ENCODE results near the gene DHX35.
A peak's percentile ranks its signal among the peaks of the same experiment; 100 is the strongest.

Gene DHX35

DNA sequence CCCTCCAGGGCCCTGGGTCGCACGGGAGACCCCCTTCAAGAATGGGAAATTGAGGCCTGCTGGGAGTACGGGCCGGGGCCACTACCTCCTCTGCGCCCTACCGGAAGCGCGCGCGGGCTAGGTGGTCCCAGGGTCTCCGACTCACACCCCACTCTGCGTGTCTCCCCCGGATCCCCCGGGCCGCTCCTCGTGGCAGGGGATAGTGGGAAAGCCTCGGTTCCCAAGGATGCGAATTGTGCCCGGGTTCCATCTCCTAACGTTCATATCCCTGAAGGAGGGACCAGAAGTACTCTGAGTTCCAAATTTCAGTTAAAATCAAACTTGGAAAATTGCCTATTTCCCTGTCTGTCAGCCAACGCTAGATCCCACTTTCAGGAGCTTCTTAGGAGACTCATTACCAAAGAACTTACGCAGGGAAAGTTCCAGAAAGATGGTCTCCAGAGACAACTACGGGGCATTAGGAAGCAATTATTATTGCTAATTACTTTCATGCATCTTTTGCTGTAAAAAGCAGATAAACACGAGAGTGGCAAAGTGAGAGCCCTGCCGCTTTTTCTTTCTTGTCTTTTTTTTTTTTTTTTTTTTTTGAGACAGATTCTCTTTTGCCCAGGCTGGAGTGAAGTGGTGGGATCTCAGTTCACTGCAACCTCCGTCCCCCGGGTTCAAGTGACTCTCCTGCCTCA is 35.1 kb upstream of the DHX35 start:
- Histone ChIP-seq H3K9ac (ENCODE audit: low read depth in 1 of 2, low read length in 2 of 2) (peak overlapping the region; percentile 56 to 81), H3K27me3 (ENCODE audit: control insufficient read depth in 2 of 2, insufficient read depth in 2 of 2, low read length in 2 of 2) (no peaks in the 10 kb centered on the region), H3K9me3 (ENCODE audit: control insufficient read depth in 2 of 2, low read length in 2 of 2) (no peaks in the 10 kb centered on the region), H3K4me3 (ENCODE audit: low read length in 2 of 2) (peak overlapping the region; percentile 73 to 74), H3K4me1 (ENCODE audit: control insufficient read depth in 2 of 2, insufficient read depth in 2 of 2, low read length in 2 of 2) (peaks cover 6 to 10% of the 10 kb centered on the region in 2 donors), H3K27ac (ENCODE audit: low read depth in 2 of 2, low read length in 2 of 2) (no peak overlapping the region), H3K36me3 (ENCODE audit: control insufficient read depth in 2 of 2, insufficient read depth in 2 of 2, low read length in 2 of 2) (no peaks in the 10 kb centered on the region)

GRCh38 chr20:38927902-38928578 is 34.1 kb upstream of the DHX35 start:
- no peaks in the 10 kb centered on the region for H3K36me3 ChIP-seq (ENCODE audit: control insufficient read depth in 2 of 2, insufficient read depth in 2 of 2, low read length in 2 of 2)
- peak overlapping the region in 1 of 2 donors; percentile 53 for H3K4me3 ChIP-seq (ENCODE audit: low read length in 2 of 2)
- H3K9ac ChIP-seq (ENCODE audit: low read depth in 1 of 2, low read length in 2 of 2), result no peak overlapping the region
- peaks cover 6 to 10% of the 10 kb centered on the region in 2 donors for H3K4me1 ChIP-seq (ENCODE audit: control insufficient read depth in 2 of 2, insufficient read depth in 2 of 2, low read length in 2 of 2)
- H3K9me3 ChIP-seq (ENCODE audit: control insufficient read depth in 2 of 2, low read length in 2 of 2), result no peaks in the 10 kb centered on the region
- no peak overlapping the region for H3K27ac ChIP-seq (ENCODE audit: low read depth in 2 of 2, low read length in 2 of 2)
- no peaks in the 10 kb centered on the region for H3K27me3 ChIP-seq (ENCODE audit: control insufficient read depth in 2 of 2, insufficient read depth in 2 of 2, low read length in 2 of 2)

DNA sequence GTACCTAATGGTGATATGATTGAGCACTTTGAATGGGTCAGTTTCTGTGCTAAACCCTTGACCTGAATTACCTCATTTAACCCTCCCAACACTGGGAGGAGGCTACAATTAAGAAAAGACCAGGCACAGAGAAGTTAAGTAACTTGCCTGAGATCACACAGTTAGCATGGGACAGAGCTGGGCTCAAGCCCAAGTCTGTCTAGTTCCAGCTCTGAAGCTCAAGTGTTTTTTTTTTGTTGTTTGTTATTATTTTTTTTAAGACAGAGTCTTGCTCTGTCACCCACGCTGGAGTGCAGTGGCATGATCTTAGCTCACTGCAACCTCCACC is 31.9 kb upstream of the DHX35 start:
- Histone ChIP-seq H3K27me3 (ENCODE audit: control insufficient read depth in 2 of 2, insufficient read depth in 2 of 2, low read length in 2 of 2) (no peaks in the 10 kb centered on the region), H3K27ac (ENCODE audit: low read depth in 2 of 2, low read length in 2 of 2) (no peak overlapping the region), H3K9me3 (ENCODE audit: control insufficient read depth in 2 of 2, low read length in 2 of 2) (no peaks in the 10 kb centered on the region), H3K4me1 (ENCODE audit: control insufficient read depth in 2 of 2, insufficient read depth in 2 of 2, low read length in 2 of 2) (peaks cover 6 to 10% of the 10 kb centered on the region in 2 donors), H3K9ac (ENCODE audit: low read depth in 1 of 2, low read length in 2 of 2) (no peak overlapping the region), H3K4me3 (ENCODE audit: low read length in 2 of 2) (no peak overlapping the region), H3K36me3 (ENCODE audit: control insufficient read depth in 2 of 2, insufficient read depth in 2 of 2, low read length in 2 of 2) (no peaks in the 10 kb centered on the region)

GRCh38 chr20:38931984-38932383 is 30.2 kb upstream of the DHX35 start:
- no peak overlapping the region for H3K27ac ChIP-seq (ENCODE audit: low read depth in 2 of 2, low read length in 2 of 2)
- H3K9ac ChIP-seq (ENCODE audit: low read depth in 1 of 2, low read length in 2 of 2), result no peak overlapping the region
- no peaks in the 10 kb centered on the region for H3K9me3 ChIP-seq (ENCODE audit: control insufficient read depth in 2 of 2, low read length in 2 of 2)
- no peak overlapping the region for H3K4me3 ChIP-seq (ENCODE audit: low read length in 2 of 2)
- no peaks in the 10 kb centered on the region for H3K27me3 ChIP-seq (ENCODE audit: control insufficient read depth in 2 of 2, insufficient read depth in 2 of 2, low read length in 2 of 2)
- H3K4me1 ChIP-seq (ENCODE audit: control insufficient read depth in 2 of 2, insufficient read depth in 2 of 2, low read length in 2 of 2), result peaks cover 2 to 6% of the 10 kb centered on the region in 2 donors
- no peaks in the 10 kb centered on the region for H3K36me3 ChIP-seq (ENCODE audit: control insufficient read depth in 2 of 2, insufficient read depth in 2 of 2, low read length in 2 of 2)

DNA sequence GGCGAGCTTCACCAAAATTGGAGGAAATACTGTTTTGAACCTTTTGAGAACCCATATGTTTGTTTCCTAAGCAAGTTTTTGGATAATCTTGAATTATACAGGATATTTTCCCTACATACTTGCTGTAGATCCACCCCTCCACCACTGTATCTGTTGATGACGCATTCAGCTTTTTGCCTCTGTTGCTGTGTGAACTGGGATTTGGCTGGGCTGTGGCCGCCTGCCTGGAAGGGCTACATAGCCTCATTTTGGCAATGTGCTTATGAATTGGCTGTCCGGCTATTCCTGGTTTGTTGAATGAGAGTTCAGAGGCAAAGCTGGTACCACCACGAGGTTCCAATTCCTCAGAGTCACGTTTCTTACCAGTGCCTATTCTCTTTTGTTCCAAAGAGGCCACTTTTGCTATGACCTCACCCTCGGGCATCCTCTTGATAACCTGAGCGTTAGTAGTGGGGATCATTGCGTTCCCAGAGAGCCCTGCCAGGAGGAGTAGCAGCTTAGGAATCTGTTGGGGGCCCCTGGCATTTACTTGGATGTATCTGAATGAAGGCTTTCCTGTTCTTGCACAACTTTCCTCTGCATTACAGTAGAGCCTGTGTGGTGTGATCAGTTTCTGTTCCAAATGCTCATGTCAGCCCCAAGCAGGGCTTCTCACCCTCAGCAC is 29.6 kb upstream of the DHX35 start:
- Histone ChIP-seq H3K9ac (ENCODE audit: low read depth in 1 of 2, low read length in 2 of 2) (no peak overlapping the region), H3K27me3 (ENCODE audit: control insufficient read depth in 2 of 2, insufficient read depth in 2 of 2, low read length in 2 of 2) (no peaks in the 10 kb centered on the region), H3K4me1 (ENCODE audit: control insufficient read depth in 2 of 2, insufficient read depth in 2 of 2, low read length in 2 of 2) (peaks cover 0 to 3% of the 10 kb centered on the region in 2 donors), H3K27ac (ENCODE audit: low read depth in 2 of 2, low read length in 2 of 2) (no peak overlapping the region), H3K4me3 (ENCODE audit: low read length in 2 of 2) (no peak overlapping the region), H3K9me3 (ENCODE audit: control insufficient read depth in 2 of 2, low read length in 2 of 2) (no peaks in the 10 kb centered on the region), H3K36me3 (ENCODE audit: control insufficient read depth in 2 of 2, insufficient read depth in 2 of 2, low read length in 2 of 2) (no peaks in the 10 kb centered on the region)

- Histone ChIP-seq H3K4me1 (ENCODE audit: control insufficient read depth in 2 of 2, insufficient read depth in 2 of 2, low read length in 2 of 2) (no peaks in the 10 kb centered on the region), H3K27me3 (ENCODE audit: control insufficient read depth in 2 of 2, insufficient read depth in 2 of 2, low read length in 2 of 2) (no peaks in the 10 kb centered on the region), H3K36me3 (ENCODE audit: control insufficient read depth in 2 of 2, insufficient read depth in 2 of 2, low read length in 2 of 2) (no peaks in the 10 kb centered on the region), H3K9me3 (ENCODE audit: control insufficient read depth in 2 of 2, low read length in 2 of 2) (no peaks in the 10 kb centered on the region), H3K4me3 (ENCODE audit: low read length in 2 of 2) (no peak overlapping the region), H3K27ac (ENCODE audit: low read depth in 2 of 2, low read length in 2 of 2) (no peak overlapping the region), H3K9ac (ENCODE audit: low read depth in 1 of 2, low read length in 2 of 2) (no peak overlapping the region)
Measured at GRCh38 chr20:38934530-38934929, 27.6 kb upstream of the DHX35 start.

DNA sequence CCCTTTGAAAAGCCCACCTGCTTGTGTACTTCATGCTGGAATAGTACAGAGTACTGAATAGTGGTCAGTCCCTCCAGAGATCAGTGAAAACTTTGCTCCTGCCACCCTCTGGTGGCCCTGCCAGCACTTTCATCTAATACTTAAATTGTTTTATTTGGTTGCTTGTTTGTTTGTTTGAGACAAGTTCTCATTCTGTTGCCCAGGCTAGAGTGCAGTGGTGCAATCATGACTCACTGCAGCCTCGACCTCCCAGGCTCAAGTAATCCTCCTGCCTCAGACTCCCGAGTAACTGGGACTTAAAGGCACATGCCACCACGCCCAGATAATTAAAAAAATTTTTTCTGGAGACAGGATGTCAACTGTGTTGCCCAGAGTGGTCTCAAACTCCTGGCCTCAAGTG is 26.9 kb upstream of the DHX35 start:
- no peaks in the 10 kb centered on the region for H3K4me1 ChIP-seq (ENCODE audit: control insufficient read depth in 2 of 2, insufficient read depth in 2 of 2, low read length in 2 of 2)
- no peaks in the 10 kb centered on the region for H3K9me3 ChIP-seq (ENCODE audit: control insufficient read depth in 2 of 2, low read length in 2 of 2)
- no peak overlapping the region for H3K9ac ChIP-seq (ENCODE audit: low read depth in 1 of 2, low read length in 2 of 2)
- H3K27ac ChIP-seq (ENCODE audit: low read depth in 2 of 2, low read length in 2 of 2), result no peak overlapping the region
- peaks cover 0 to 2% of the 10 kb centered on the region in 2 donors for H3K36me3 ChIP-seq (ENCODE audit: control insufficient read depth in 2 of 2, insufficient read depth in 2 of 2, low read length in 2 of 2)
- H3K4me3 ChIP-seq (ENCODE audit: low read length in 2 of 2), result no peak overlapping the region
- no peaks in the 10 kb centered on the region for H3K27me3 ChIP-seq (ENCODE audit: control insufficient read depth in 2 of 2, insufficient read depth in 2 of 2, low read length in 2 of 2)

DNA sequence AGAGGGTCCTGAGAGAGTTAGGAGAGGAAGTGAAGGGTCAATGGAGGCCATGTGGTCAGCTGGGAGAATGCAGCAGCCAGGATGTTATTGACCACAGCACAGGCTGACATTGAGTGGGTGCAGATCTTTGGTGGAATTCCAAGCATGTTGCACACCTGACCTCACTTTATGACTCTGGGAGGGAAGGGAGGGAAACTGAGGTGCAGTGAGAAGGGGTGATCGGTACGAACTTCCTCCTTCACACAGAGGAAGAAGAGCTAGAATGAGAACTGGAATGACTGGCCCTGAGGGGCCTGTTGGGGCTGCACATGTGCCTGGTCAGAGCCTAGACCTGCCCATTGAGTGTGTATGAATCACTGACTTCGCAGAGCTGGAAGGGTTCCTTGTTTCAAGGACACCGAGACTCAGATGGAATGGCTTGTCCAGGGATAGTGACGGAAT is 26.2 kb upstream of the DHX35 start:
- Histone ChIP-seq H3K9ac (ENCODE audit: low read depth in 1 of 2, low read length in 2 of 2) (no peak overlapping the region), H3K36me3 (ENCODE audit: control insufficient read depth in 2 of 2, insufficient read depth in 2 of 2, low read length in 2 of 2) (peaks cover 0 to 2% of the 10 kb centered on the region in 2 donors)

GRCh38 chr20:38937000-38937399 is 25.1 kb upstream of the DHX35 start:
- Histone ChIP-seq H3K4me3 (ENCODE audit: low read length in 2 of 2) (no peak overlapping the region), H3K36me3 (ENCODE audit: control insufficient read depth in 2 of 2, insufficient read depth in 2 of 2, low read length in 2 of 2) (peaks cover 0 to 2% of the 10 kb centered on the region in 2 donors), H3K27me3 (ENCODE audit: control insufficient read depth in 2 of 2, insufficient read depth in 2 of 2, low read length in 2 of 2) (no peaks in the 10 kb centered on the region), H3K27ac (ENCODE audit: low read depth in 2 of 2, low read length in 2 of 2) (no peak overlapping the region), H3K4me1 (ENCODE audit: control insufficient read depth in 2 of 2, insufficient read depth in 2 of 2, low read length in 2 of 2) (no peaks in the 10 kb centered on the region), H3K9ac (ENCODE audit: low read depth in 1 of 2, low read length in 2 of 2) (no peak overlapping the region), H3K9me3 (ENCODE audit: control insufficient read depth in 2 of 2, low read length in 2 of 2) (no peaks in the 10 kb centered on the region)

More for the DNA sequence above, 26.2 kb upstream of the DHX35 start:
- H3K4me1 ChIP-seq (ENCODE audit: control insufficient read depth in 2 of 2, insufficient read depth in 2 of 2, low read length in 2 of 2), result no peaks in the 10 kb centered on the region
- H3K4me3 ChIP-seq (ENCODE audit: low read length in 2 of 2), result no peak overlapping the region
- H3K9me3 ChIP-seq (ENCODE audit: control insufficient read depth in 2 of 2, low read length in 2 of 2), result no peaks in the 10 kb centered on the region
- H3K27me3 ChIP-seq (ENCODE audit: control insufficient read depth in 2 of 2, insufficient read depth in 2 of 2, low read length in 2 of 2), result no peaks in the 10 kb centered on the region
- H3K27ac ChIP-seq (ENCODE audit: low read depth in 2 of 2, low read length in 2 of 2), result no peak overlapping the region

- H3K36me3 ChIP-seq (ENCODE audit: control insufficient read depth in 2 of 2, insufficient read depth in 2 of 2, low read length in 2 of 2), result peaks cover 0 to 2% of the 10 kb centered on the region in 2 donors
- H3K4me1 ChIP-seq (ENCODE audit: control insufficient read depth in 2 of 2, insufficient read depth in 2 of 2, low read length in 2 of 2), result no peaks in the 10 kb centered on the region
- no peaks in the 10 kb centered on the region for H3K9me3 ChIP-seq (ENCODE audit: control insufficient read depth in 2 of 2, low read length in 2 of 2)
- no peak overlapping the region for H3K4me3 ChIP-seq (ENCODE audit: low read length in 2 of 2)
- H3K27ac ChIP-seq (ENCODE audit: low read depth in 2 of 2, low read length in 2 of 2), result no peak overlapping the region
- H3K9ac ChIP-seq (ENCODE audit: low read depth in 1 of 2, low read length in 2 of 2), result no peak overlapping the region
- no peaks in the 10 kb centered on the region for H3K27me3 ChIP-seq (ENCODE audit: control insufficient read depth in 2 of 2, insufficient read depth in 2 of 2, low read length in 2 of 2)
Measured at GRCh38 chr20:38937978-38938473, 24.1 kb upstream of the DHX35 start.

Data from mucosa of rectum (tissue), 2 donors.